Measurements from ENCODE around the gene INAFM1. TPM values are rescaled to one million over a fixed set of nuclear protein-coding genes. Genes with fewer than 3 reads are reported as not detected.

Gene INAFM1
- total and polyA plus RNA-seq, 9 of the 15 experiments (the other 6 are each of a cell fraction or from before 2014, with no cell fraction given), result 0.71 to 30.9 (median 3.1) TPM

DNA sequence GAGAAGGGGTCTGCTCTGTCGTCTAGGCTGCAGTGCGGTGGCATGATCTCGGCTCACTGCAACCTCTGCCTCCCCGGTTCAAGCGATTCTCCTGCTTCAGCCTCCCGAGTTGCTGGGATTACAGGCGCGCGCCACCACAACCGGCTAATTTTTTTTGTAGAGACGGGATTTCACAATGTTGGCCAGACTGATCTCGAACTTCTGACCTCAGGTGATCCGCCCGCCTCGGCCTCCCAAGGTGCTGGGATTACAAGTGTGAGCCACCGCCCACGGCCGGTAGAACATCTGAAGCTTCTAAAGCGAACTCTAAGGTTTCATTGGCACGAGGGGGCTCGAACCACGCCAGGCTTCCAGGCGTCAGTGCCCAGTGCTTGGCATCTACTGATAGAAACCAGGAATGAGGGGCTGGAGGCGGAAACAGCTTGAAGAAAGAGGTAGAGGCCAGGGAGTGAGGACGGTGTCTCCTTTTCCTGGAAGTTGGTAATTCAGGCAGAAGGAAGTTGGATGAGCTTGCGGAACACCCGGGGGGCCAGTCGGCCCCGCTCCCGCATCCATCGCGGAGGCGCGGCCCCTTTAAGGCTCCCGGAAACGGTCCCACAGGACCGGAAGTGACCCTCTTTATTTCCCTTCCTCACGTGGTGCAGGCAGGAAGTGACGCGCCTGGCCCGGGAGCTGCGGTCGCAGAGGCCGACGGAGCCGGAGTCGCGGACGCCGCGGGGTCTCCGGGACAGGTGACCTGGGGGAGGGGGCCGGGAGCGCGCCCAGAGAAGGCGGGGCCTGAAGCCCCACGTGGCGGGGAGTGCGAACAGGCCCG lies 18.6 kb upstream of the INAFM1 start, which contains the start of gene CCDC9 (continued):
- TF ChIP-seq ZNF384 (IDR thresholded peaks at IDR 0.05; ENCODE audit: low read depth, low read length) (0 out of 2 replicates have a peak, but pooled peaks have one; percentile 8), POLR2G (IDR thresholded peaks at IDR 0.05; ENCODE audit: low read depth, low read length) (peak; percentile 87), CBX1 (IDR thresholded peaks at IDR 0.05; ENCODE audit: low read depth) (no peak; the same call in 1 of the 2 replicates), MAX (CRISPR knock-in tag; IDR thresholded peaks at IDR 0.05) (peak; percentile 91), MNT (conservative IDR thresholded peaks at IDR 0.05) (peak; percentile 99), DNMT1 (IDR thresholded peaks at IDR 0.05) (no peak), NFXL1 (CRISPR knock-in tag; IDR thresholded peaks at IDR 0.05) (no peak), HDGF (IDR thresholded peaks at IDR 0.05) (0 out of 2 replicates have a peak, but pooled peaks have one; percentile 34)
- TF ChIP-seq, protein P1, sequence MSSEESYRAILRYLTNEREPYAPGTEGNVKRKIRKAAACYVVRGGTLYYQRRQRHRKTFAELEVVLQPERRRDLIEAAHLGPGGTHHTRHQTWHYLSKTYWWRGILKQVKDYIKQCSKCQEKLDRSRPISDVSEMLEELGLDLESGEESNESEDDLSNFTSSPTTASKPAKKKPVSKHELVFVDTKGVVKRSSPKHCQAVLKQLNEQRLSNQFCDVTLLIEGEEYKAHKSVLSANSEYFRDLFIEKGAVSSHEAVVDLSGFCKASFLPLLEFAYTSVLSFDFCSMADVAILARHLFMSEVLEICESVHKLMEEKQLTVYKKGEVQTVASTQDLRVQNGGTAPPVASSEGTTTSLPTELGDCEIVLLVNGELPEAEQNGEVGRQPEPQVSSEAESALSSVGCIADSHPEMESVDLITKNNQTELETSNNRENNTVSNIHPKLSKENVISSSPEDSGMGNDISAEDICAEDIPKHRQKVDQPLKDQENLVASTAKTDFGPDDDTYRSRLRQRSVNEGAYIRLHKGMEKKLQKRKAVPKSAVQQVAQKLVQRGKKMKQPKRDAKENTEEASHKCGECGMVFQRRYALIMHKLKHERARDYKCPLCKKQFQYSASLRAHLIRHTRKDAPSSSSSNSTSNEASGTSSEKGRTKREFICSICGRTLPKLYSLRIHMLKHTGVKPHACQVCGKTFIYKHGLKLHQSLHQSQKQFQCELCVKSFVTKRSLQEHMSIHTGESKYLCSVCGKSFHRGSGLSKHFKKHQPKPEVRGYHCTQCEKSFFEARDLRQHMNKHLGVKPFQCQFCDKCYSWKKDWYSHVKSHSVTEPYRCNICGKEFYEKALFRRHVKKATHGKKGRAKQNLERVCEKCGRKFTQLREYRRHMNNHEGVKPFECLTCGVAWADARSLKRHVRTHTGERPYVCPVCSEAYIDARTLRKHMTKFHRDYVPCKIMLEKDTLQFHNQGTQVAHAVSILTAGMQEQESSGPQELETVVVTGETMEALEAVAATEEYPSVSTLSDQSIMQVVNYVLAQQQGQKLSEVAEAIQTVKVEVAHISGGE (CRISPR knock-in tag; IDR thresholded peaks at IDR 0.05), result peak in 2 of 3 experiments; percentile 54 to 95; a peak in 3 of 6 replicates
- TF ChIP-seq, protein P2, sequence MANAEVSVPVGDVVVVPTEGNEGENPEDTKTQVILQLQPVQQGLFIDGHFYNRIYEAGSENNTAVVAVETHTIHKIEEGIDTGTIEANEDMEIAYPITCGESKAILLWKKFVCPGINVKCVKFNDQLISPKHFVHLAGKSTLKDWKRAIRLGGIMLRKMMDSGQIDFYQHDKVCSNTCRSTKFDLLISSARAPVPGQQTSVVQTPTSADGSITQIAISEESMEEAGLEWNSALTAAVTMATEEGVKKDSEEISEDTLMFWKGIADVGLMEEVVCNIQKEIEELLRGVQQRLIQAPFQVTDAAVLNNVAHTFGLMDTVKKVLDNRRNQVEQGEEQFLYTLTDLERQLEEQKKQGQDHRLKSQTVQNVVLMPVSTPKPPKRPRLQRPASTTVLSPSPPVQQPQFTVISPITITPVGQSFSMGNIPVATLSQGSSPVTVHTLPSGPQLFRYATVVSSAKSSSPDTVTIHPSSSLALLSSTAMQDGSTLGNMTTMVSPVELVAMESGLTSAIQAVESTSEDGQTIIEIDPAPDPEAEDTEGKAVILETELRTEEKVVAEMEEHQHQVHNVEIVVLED (CRISPR knock-in tag; IDR thresholded peaks at IDR 0.05), result 0 out of 2 replicates have a peak, but pooled peaks have one; percentile 39

Measured in K562 (cell line).